Measurements from ENCODE around the gene NR3C2. TPM values are rescaled to one million over a fixed set of nuclear protein-coding genes. Genes with fewer than 3 reads are reported as not detected.
"Not testable (repeated sequence)": the region's sequence is repeated elsewhere in the genome, so short reads cannot be mapped to it uniquely, and the experiment has no call there.

The NR3C2 gene
- total RNA-seq, 1 experiment from 2014 or later: not detected

DNA sequence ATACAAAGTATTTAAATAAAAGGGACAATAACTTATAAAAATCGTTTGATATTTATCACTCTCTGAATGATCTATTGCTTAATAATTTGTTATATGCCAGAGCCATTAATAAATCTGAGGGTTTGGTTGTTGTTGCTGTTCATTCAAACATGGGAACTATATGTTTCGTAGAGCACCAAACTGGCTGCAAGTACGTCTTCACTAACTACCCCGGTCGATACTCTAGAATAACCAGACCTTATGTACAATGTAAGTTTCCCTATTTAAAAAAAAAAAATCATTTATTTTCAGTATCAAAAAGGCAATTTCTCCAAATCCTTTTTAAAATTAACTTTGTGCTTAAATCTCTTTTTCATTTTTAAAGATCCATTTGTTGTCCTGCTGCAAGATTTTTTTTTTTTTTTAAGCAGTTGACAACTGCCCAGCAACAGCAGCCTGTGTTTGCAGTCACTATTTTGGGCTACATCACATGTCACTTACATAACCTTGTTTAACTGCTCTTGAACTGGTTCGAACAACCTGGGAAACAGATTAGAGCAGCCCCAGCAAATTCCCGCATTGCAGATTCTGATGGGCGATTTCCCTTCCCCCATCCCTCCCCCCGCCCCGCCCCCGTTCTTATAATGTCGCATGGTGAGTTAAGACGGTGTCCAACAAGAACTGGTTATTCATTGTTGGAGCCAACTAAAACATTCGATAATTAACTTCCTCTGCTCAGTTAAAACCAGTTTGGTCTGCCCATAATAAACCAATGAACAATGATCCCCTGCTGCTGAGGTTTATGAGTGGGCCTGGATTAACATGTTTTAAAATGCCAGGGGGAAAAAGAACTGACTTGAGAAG is 238.9 kb downstream of the NR3C2 start:
- Histone ChIP-seq H3K4me3 (no peak overlapping the region), H3K27me3 (no peaks in the 10 kb centered on the region), H3K36me3 (no peaks in the 10 kb centered on the region), H3K9me3 (no peaks in the 10 kb centered on the region)
- DNase-seq: no peak

DNA sequence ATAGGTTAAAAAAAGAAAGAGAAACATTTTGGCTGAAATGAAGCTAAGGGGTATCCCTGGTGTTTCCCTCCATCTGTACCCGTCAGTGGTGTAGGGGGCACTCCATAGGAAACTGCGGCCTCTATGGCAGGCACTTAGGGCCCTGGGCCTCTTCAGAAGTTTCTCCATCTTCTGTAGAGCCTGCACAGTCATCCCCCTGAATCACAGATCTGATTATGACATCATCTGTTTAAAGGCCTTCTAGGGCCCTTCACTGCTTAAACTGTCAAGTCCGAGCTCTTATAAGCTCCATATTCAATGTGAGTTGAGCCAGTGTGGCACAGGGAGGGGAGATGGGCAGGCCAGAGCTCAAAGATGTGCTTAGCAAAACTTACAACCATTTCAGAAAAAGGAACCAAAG is 241.3 kb downstream of the NR3C2 start:
- Histone ChIP-seq H3K36me3 (no peaks in the 10 kb centered on the region), H3K9me3 (no peaks in the 10 kb centered on the region), H3K4me3 (no peak overlapping the region), H3K27me3 (no peaks in the 10 kb centered on the region)
- DNase-seq: no peak

GRCh38 chr4:148196164-148196563 is 246.1 kb downstream of the NR3C2 start:
- Histone ChIP-seq H3K27me3 (no peaks in the 10 kb centered on the region), H3K9me3 (no peaks in the 10 kb centered on the region), H3K36me3 (no peaks in the 10 kb centered on the region), H3K4me3 (no peak overlapping the region)
- no peak for DNase-seq

DNA sequence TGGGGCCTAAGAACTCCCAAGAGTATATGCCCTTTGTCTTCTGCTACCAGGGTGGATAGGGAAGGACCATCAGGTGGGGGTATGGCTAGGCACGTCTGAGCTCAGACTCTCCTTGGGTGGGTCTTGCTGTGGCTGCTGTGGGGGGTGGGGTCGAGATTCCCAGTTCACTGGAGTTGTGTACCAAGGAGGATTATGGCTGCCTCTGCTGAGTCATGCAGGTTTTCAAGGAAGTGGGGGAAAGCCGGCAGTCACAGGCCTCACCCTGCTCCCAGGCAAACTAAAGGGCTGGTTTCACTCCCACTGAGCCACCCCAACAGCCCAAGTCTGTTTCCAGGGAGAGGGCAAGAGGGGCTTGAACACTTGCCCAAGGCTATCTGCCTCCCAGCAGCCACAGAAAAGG is 249.7 kb downstream of the NR3C2 start:
- Histone ChIP-seq H3K9me3 (no peaks in the 10 kb centered on the region), H3K36me3 (no peaks in the 10 kb centered on the region), H3K4me3 (no peak overlapping the region), H3K27me3 (no peaks in the 10 kb centered on the region)
- no peak for DNase-seq

DNA sequence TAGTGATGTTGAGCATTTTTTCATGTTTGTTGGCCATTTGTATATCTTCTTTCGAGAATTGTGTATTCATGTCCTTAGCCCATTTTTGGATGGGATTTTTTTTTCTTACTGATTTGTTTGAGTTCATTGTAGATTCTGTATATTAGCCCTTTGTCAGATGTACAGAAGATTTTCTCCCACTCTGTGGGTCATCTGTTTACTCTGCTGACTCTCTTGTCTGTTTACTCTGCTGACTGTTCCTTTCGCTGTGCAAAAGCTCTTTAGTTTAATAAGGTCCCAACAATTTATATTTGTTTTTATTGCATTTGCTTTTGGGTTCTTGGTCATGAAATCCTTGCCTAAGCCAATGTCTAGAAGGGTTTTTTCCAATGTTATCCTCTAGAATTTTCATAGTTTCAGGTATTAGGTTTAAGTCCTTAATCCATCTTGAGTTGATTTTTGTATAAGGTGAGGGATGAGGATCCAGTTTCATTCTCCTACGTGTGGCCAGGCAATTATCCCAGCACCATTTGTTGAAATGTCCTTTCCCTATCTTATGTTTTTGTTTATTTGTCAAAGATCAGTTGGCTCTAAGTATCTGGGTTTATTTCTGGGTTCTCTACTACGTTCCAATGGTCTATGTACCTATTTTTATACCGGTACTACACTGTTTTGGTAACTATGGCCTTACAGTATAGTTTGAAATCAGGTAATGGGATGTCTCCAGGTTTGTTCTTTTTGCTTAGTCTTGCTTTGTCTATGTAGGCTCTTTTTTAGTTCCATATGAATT is 254.6 kb downstream of the NR3C2 start:
- H3K9me3 ChIP-seq, H3K36me3 ChIP-seq, H3K4me3 ChIP-seq, DNase-seq, H3K27me3 ChIP-seq: not testable (repeated sequence)

DNA sequence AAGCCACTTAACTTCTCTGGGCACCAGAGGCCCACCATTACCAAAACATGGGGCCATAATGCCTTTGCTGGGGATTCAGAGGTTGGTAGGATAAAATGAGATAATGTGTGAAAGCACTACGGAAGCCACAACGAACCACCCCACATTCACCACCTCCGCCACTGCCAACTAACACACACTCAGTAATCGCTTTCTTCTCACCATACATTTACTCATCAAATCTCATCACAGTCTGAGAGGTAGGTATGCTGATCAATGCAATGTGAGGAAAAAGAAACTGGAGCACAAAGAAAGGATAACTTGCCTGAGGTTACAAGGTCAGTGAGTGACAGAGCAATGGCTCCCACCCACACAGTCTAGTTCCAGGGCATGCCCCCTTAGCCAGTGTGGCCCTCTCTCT is 257.3 kb downstream of the NR3C2 start:
- Histone ChIP-seq H3K36me3 (no peaks in the 10 kb centered on the region), H3K9me3 (no peaks in the 10 kb centered on the region), H3K4me3 (no peak overlapping the region), H3K27me3 (no peaks in the 10 kb centered on the region)
- DNase-seq: no peak

DNA sequence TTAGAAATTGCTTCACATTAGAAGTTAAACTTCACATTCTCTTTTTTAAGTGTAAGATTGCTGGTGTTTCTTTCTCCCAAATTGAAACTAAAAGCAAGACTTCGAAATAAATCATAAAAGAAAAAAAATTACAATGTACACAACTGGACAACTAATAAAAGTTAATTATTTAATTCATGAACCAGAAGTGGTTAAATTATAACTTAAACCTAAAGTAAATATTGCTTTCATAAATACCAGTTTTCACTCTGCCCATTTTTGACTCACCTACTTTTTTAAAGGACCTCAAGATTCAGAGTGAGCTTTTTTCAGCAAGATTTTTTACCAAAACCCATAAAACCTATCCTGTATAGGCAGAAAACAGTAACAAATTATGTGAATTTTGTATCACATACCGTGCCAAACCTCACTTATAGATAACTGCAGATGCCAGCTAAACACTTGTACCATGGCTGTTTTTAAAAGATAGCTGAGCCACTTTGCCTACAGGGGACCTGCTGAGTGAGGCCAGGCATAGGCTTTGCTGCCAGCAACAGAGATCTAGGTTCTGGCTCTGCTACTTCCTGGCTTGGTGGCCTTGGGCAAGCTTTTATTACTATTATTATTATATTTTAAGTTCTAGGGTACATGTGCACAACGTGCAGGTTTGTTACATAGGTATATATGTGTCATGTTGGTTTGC is 259.8 kb downstream of the NR3C2 start:
- DNase-seq: no peak
- no peak overlapping the region for H3K4me3 ChIP-seq
- no peaks in the 10 kb centered on the region for H3K9me3 ChIP-seq
- H3K36me3 ChIP-seq: no peaks in the 10 kb centered on the region
- H3K27me3 ChIP-seq: no peaks in the 10 kb centered on the region

DNA sequence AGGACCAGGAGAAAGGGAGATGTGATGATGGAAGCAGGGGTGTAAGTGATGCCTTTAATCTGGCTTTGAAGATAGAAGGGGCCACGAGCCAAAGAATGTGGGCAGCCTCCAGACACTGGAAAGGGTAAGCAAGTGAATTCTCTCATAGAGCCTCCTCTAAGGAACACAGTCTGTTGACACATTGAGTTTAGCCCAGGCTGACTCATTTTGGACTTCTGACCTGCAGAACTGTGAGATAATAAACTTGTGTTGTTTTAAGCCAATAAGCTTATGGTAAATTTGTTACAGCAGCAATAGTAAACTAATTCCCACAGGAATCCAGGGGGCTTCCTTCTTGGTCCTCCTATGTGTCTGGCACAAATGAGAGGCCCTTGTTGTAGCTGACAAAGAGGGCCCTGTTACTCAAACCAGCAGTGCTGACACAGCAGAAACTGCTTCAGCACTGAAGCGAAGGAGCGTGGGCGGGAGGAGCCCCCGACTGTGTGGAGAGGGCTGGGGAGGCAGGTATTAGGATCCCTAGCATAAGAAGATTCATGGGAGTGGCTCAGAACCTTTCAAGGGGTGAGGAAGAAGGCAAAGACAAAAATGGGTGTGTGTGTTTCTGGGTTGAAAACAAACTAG is 268.7 kb downstream of the NR3C2 start:
- Histone ChIP-seq H3K4me3 (no peak overlapping the region), H3K36me3 (no peaks in the 10 kb centered on the region), H3K9me3 (no peaks in the 10 kb centered on the region), H3K27me3 (no peaks in the 10 kb centered on the region)
- DNase-seq: no peak

DNA sequence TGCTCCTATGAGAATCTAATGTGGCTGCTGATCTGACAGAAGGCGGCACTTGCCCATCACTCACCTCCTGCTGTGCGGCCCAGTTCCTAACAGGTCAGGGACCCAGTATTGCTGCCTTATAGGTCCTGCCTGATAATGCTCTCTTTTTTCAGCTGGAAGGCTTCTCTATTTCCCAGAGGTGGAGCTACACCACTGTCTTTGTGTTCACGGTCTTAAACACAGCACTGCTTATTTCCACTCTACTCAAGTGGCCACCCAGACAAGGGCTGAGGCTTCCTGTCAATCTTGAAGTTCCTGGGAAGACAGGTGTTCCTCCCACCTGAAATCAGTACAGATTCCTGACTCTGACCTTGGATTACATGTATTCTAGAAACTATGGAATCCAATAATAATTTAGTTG is 270.6 kb downstream of the NR3C2 start:
- Histone ChIP-seq H3K9me3 (no peaks in the 10 kb centered on the region), H3K27me3 (no peaks in the 10 kb centered on the region), H3K36me3 (no peaks in the 10 kb centered on the region), H3K4me3 (no peak overlapping the region)
- DNase-seq: no peak

DNA sequence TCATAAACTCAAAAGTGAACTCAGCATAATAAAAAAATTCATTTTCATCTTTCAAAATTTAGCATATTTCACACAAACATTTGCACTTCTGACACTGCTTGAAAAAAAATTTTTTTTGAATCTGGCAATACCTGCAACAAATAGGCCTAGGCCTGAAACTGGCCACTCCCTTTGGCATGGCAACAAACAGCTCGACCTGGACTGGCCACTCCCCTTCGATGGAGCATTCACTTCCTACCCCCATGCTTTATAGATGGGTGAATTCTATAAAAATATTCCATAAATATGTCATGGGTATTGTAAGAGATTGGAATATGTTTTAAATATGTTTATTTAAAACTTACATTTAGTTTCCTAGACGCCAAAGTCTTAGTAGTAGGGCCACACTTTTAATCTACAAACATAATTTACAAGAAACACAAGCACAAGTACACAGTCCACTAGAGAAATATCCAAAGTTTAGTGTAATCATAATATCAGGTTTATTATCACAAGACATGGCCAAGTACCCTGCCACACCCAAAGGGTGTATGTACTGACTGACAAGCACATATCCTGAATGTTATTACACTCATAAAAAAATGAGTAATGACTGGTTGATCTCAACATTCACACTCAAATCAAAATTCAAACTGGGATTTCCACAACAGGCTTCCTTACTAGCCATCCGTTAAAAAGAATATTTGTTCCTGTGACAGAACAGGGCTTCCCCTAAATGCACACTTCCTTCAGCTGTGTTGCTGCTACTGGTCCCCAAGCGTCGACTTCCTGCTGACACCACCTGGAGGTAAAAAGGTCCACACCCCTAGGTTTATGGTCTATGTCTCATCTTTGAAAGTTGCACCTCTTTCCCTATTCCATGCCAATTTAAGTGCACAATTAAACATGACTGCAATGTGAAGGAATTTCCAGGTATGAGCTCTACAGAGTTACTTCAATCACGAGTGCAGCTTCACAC is 271.5 kb downstream of the NR3C2 start:
- Histone ChIP-seq H3K27me3 (no peaks in the 10 kb centered on the region), H3K4me3 (no peak overlapping the region)
- DNase-seq: no peak

DNA sequence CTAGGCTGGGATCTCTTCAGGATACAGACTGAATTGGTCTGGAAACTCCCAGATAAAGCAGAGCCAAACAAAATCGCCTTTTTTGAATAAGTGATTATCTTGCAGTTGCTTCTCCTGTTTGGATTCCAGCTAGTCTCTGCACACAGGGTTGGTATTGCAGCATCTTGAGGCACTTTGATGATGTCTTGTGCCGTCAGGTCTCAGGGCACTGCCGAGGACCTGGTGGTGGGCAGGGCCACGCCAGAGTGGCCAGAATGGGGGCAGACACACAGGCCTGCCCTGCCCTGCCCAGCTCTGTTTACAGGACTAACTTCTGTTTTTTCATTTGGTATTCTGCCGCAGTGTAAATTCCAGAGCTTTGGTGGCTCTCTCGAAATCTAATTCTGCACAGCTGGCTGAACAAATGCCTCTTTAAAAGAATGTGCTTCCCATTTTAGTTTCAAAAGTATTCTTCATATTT is 276.1 kb downstream of the NR3C2 start:
- H3K4me3 ChIP-seq: no peak overlapping the region
- no peaks in the 10 kb centered on the region for H3K27me3 ChIP-seq
- H3K36me3 ChIP-seq: no peaks in the 10 kb centered on the region
- no peak for DNase-seq
- no peaks in the 10 kb centered on the region for H3K9me3 ChIP-seq

More for the DNA sequence above, 271.5 kb downstream of the NR3C2 start:
- Histone ChIP-seq H3K9me3 (no peaks in the 10 kb centered on the region), H3K36me3 (no peaks in the 10 kb centered on the region)

GRCh38 chr4:148164557-148164956 is 277.7 kb downstream of the NR3C2 start:
- DNase-seq: no peak
- H3K27me3 ChIP-seq: no peaks in the 10 kb centered on the region
- no peak overlapping the region for H3K4me3 ChIP-seq
- no peaks in the 10 kb centered on the region for H3K36me3 ChIP-seq
- H3K9me3 ChIP-seq: no peaks in the 10 kb centered on the region

- H3K36me3 ChIP-seq: no peaks in the 10 kb centered on the region
- H3K9me3 ChIP-seq: no peaks in the 10 kb centered on the region
- no peak overlapping the region for H3K4me3 ChIP-seq
- DNase-seq: no peak
- H3K27me3 ChIP-seq: no peaks in the 10 kb centered on the region
Observed at GRCh38 chr4:148162991-148163390, 279.2 kb downstream of the NR3C2 start.

- no peak overlapping the region for H3K4me3 ChIP-seq
- no peaks in the 10 kb centered on the region for H3K27me3 ChIP-seq
- H3K36me3 ChIP-seq: no peaks in the 10 kb centered on the region
- no peaks in the 10 kb centered on the region for H3K9me3 ChIP-seq
- no peak for DNase-seq
Observed at GRCh38 chr4:148162519-148162918, 279.7 kb downstream of the NR3C2 start.

DNA sequence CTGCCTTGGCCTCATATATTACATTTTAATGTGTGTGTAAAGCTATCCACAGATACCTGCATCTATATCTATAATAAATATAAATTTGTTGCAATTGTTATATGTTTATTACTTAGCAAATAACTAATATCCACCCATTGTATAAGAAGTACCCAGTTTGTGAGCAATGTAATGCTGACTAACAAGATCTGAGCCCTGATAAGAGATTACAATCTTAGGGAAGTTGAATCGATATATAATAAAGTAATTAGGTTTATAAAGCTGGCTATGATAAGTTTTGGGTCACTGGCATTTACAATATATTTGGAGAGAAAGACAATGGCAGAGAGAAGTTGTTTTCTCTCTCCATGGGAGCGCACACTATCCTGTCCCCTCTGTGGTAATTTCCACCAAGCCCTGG is 280.6 kb downstream of the NR3C2 start:
- no peak for DNase-seq
- no peaks in the 10 kb centered on the region for H3K27me3 ChIP-seq
- no peaks in the 10 kb centered on the region for H3K36me3 ChIP-seq
- H3K4me3 ChIP-seq: no peak overlapping the region
- no peaks in the 10 kb centered on the region for H3K9me3 ChIP-seq

DNA sequence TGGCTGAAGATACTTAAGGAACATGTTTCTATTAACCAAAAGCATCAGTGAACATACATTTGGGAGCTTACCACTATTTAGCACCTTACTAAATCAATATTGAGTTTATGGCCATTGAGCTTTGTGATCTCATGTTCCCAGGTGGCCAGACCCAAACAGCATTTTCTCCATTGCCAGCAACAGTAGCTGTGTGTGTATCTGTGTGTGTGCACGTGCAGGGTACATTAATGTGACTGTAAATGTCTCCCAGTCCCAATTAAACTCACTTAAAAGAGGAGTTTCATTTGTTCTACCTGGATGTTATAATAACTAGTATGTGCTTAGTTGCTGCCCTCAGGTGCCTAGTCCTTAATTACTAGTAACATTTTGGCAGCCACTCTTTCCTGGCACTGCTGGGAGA is 282.4 kb downstream of the NR3C2 start:
- Histone ChIP-seq H3K27me3 (no peaks in the 10 kb centered on the region), H3K36me3 (no peaks in the 10 kb centered on the region), H3K4me3 (no peak overlapping the region), H3K9me3 (no peaks in the 10 kb centered on the region)
- no peak for DNase-seq
